GM12892 (cell line): ENCODE measurements around the gene TMTC2.

Experiments
- POLR2A ChIP-seq: IDR thresholded peaks from 2 replicates; pipeline ENCODE4 v1.6.1; 2011; ENCODE audit warnings: low read depth, low read length, control low read depth
- POLR2AphosphoS5 ChIP-seq: IDR thresholded peaks from 2 replicates; pipeline ENCODE4 v1.6.1; 2011; ENCODE audit warnings: low read depth, low read length, control low read depth
- TAF1 ChIP-seq: IDR thresholded peaks from 2 replicates; pipeline ENCODE4 v1.6.1; 2011; ENCODE audit warnings: low read depth, mild to moderate bottlenecking, control low read depth, low read length, borderline replicate concordance

DNA sequence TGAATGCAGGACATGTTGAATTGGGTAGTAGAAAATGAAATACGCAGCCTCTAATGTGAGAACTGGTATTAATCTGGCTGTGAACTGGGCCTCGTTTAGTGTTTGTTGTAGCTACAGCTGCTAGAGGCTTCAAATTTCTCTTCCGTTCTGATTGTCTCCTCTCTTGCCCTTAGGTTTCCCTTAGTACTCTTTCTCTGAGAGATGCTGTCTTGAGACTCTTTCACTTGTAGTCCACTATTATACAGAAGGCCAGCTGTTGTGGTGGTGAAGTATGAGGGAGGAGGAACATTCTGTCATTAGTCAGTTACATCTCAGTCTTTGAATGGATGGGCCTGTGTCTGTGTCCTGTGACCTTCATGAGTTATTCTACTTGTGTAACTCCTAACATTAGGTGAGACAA, 322.0 kb downstream of the TMTC2 start:
- TF ChIP-seq POLR2AphosphoS5 (no peak), TAF1 (no peak), POLR2A (no peak)
